GM12878 (cell line): ENCODE results near the gene C1D. TPM values are rescaled to one million over a fixed set of nuclear protein-coding genes. Genes with fewer than 3 reads are reported as not detected.

Experiments used
- ATAC-seq: fragments of 200-7000 bp; cut with Tn5 transposase; 3 replicates; pipeline ENCODE4 v1.9.1; 2020; ENCODE audit warnings: mild to moderate bottlenecking, moderate library complexity
- BruUV-seq: library from RNA; stranded (reverse); fragments of 400-500 nt; replicated peaks from 2 replicates; lab custom pipeline; 2021; lab: Mats Ljungman, UMichigan
- CTCF ChIA-PET: fragments of 300-600 bp; sonication (Branson Sonifier 250); formaldehyde crosslinking; extraction: SDS; loops from one replicate; lab custom pipeline; 2021; ENCODE audit warnings: inconsistent platforms; lab: Yijun Ruan, JAX
- POLR2A ChIA-PET: fragments of 350-600 bp; formaldehyde crosslinking; extraction: SDS; loops from one replicate; lab custom pipeline; 2021; ENCODE audit warnings: inconsistent platforms; lab: Charles Lee
- RAD21 ChIA-PET: fragments of 300-600 bp; sonication (Branson Sonifier 250); formaldehyde crosslinking; loops from one replicate; lab custom pipeline; 2023; ENCODE audit warnings: antibody characterized with exemption; ENCODE audit not compliant: unreplicated experiment; lab: Charles Lee
- SMC1A ChIA-PET: fragments of 300-600 bp; sonication (Branson Sonifier 250); formaldehyde crosslinking; loops from one replicate; lab custom pipeline; 2023; ENCODE audit not compliant: unreplicated experiment, uncharacterized antibody; lab: Charles Lee
- DNase-seq: peaks from one replicate; pipeline ENCODE4 v3.0.0-alpha.2; 2011; ENCODE audit warnings: low read depth, low spot score
- FAIRE-seq: peaks from 3 replicates; lab custom pipeline; 2011; peaks lifted over from hg19 to GRCh38; lab: Jason Lieb, UNC
- H2AFZ ChIP-seq: 2 replicates; pipeline ENCODE4 v1.6.0; 2011; ENCODE audit warnings: low read depth, low read length, control low read depth; ENCODE audit not compliant: control insufficient read depth
- H3K27ac ChIP-seq: 2 replicates; pipeline ENCODE4 v1.5.1; 2011; ENCODE audit warnings: control low read depth; ENCODE audit not compliant: control insufficient read depth, insufficient read depth
- H3K27me3 ChIP-seq, 2 experiments: replicated peaks in 1 of 2; 2 replicates each; pipeline versions ENCODE4 v1.6.0 to v1.6.1; 2011; ENCODE audit warnings: low read length in 1 of 2; ENCODE audit not compliant: control insufficient read depth in 2 of 2, insufficient read depth in 2 of 2
- H3K36me3 ChIP-seq, 2 experiments: 2 replicates each; pipeline ENCODE4 v1.5.1; 2011; ENCODE audit warnings: low read length in 1 of 2; ENCODE audit not compliant: control insufficient read depth in 2 of 2, insufficient read depth in 2 of 2
- H3K4me1 ChIP-seq: 2 replicates; pipeline ENCODE4 v1.6.1; 2011; ENCODE audit warnings: mild to moderate bottlenecking, low read length, moderate library complexity, mixed read lengths; ENCODE audit not compliant: control insufficient read depth, insufficient read depth
- H3K4me2 ChIP-seq: 2 replicates; pipeline ENCODE4 v1.6.0; 2011; ENCODE audit warnings: control low read depth; ENCODE audit not compliant: control insufficient read depth, insufficient read depth
- H3K4me3 ChIP-seq: fragments of 200-600 bp; sonication (generic); 2 replicates; pipeline ENCODE4 v1.5.1; 2016
- H3K79me2 ChIP-seq: 2 replicates; pipeline ENCODE4 v1.6.0; 2011; ENCODE audit warnings: low read length; ENCODE audit not compliant: control insufficient read depth, insufficient read depth
- H3K9ac ChIP-seq: 2 replicates; pipeline ENCODE4 v1.8.0; 2011; ENCODE audit warnings: low read length, control low read depth, mixed read lengths; ENCODE audit not compliant: control insufficient read depth, insufficient read depth
- H3K9me3 ChIP-seq: replicated peaks from 3 replicates; pipeline ENCODE4 v1.5.1; 2011; ENCODE audit warnings: mild to moderate bottlenecking, low read length; ENCODE audit not compliant: control insufficient read depth, insufficient read depth
- H4K20me1 ChIP-seq: 2 replicates; pipeline ENCODE4 v1.6.0; 2011; ENCODE audit not compliant: control insufficient read depth, insufficient read depth
- IKZF2 ChIP-seq, 2 experiments: fragments of 450-650 bp; IDR thresholded peaks; 2 replicates each; pipeline ENCODE4 v1.6.1; 2017; ENCODE audit warnings: mild to moderate bottlenecking in 2 of 2, moderate library complexity in 2 of 2
- IRF5 ChIP-seq: fragments of 450-650 bp; IDR thresholded peaks from 2 replicates; pipeline ENCODE4 v1.6.1; 2017; ENCODE audit warnings: borderline replicate concordance
- MTA3 ChIP-seq: IDR thresholded peaks from 2 replicates; pipeline ENCODE4 v1.6.1; 2012; ENCODE audit warnings: low read length, inconsistent platforms, borderline replicate concordance
- PBX3 ChIP-seq: IDR thresholded peaks from 2 replicates; pipeline ENCODE4 v1.6.1; 2011; ENCODE audit warnings: mild to moderate bottlenecking, low read depth, low read length, moderate library complexity; ENCODE audit not compliant: insufficient replicate concordance
- SIX5 ChIP-seq: IDR thresholded peaks from 2 replicates; pipeline ENCODE4 v1.6.1; 2011; ENCODE audit warnings: mild to moderate bottlenecking, low read depth, low read length, moderate library complexity; ENCODE audit not compliant: severe bottlenecking
- SKIL ChIP-seq: fragments of 450-650 bp; IDR thresholded peaks from 2 replicates; pipeline ENCODE4 v1.6.1; 2017; ENCODE audit warnings: mild to moderate bottlenecking, low read depth, inconsistent platforms; ENCODE audit not compliant: poor library complexity, severe bottlenecking
- ZBTB11 ChIP-seq: fragments of 450-650 bp; formaldehyde crosslinking; IDR thresholded peaks from 2 replicates; pipeline ENCODE4 v1.5.0; 2022; ENCODE audit warnings: mild to moderate bottlenecking, missing genetic modification characterization
- ZNF274 ChIP-seq: IDR thresholded peaks from one replicate; pipeline ENCODE4 v1.8.0; 2011; ENCODE audit not compliant: insufficient read length, insufficient read depth
- WGBS: methylation state at CpG from one replicate; pipeline ENCODE4 v1.1.6; 2016; ENCODE audit warnings: low lambda C conversion rate; ENCODE audit not compliant: insufficient replicate concordance, insufficient coverage; ENCODE audit errors: missing lambda C conversion rate; 5-methylcytosine and 5-hydroxymethylcytosine counted together
- in situ Hi-C: fragments of 300-500 bp; cut with MboI; formaldehyde crosslinking; loops from 9 replicates; pipeline ENCODE4 v1.14.3; 2018; ENCODE audit warnings: mixed read lengths
- intact Hi-C: fragments of 100-400 bp; cut with micrococcal nuclease; formaldehyde crosslinking; loops from one replicate; pipeline ENCODE4 v1.14.2; 2022; ENCODE audit not compliant: unreplicated experiment
- polyA plus RNA-seq, 11 experiments: library from polyadenylated mRNA; depleted of rRNA in 4 of 11; unstranded in 6 of 11; stranded (reverse) in 5 of 11; fragments of >200 nt; fragmentation: Nextera tagmentation in 4 of 11; fragmentation: Illumina TruSeq in 1 of 11; extraction: Ambion mirVana in 4 of 11; extraction: Trizol in 1 of 11; gene quantifications; 1 replicate in 1 of 11; 2 replicates in 10 of 11; pipeline versions ENCODE4 v1.2.1 to v1.2.3, GENCODE V29; 2011 to 2016; ENCODE audit warnings: inconsistent platforms in 2 of 11, missing spikeins in 2 of 11, low read depth in 1 of 11
- total RNA-seq, 4 experiments: library from RNA; depleted of rRNA in 3 of 4; stranded (reverse); fragments of >200 nt in 3 of 4; fragmentation: Illumina TruSeq in 1 of 4; extraction: Trizol in 1 of 4; gene quantifications; 2 replicates each; pipeline versions ENCODE4 v1.2.1 to v1.2.3, GENCODE V29; 2013 to 2021

Gene C1D
- total and polyA plus RNA-seq, 10 of the 15 experiments (the other 5 are each of a cell fraction or from before 2014, with no cell fraction given), result 18.9 to 152 (median 59.1) TPM

GRCh38 chr2:68059784-68060525, 2.8 kb downstream of the C1D start:
- FAIRE-seq (no peak), DNase-seq (no peak), ATAC-seq (no peak)
- Histone ChIP-seq H3K9ac (no peak overlapping the region), H3K4me3 (no peak overlapping the region), H2AFZ (no peak overlapping the region), H3K27me3 (no peaks in the 10 kb centered on the region), H3K36me3 (no peaks in the 10 kb centered on the region; a peak in 1 of 4 replicates), H4K20me1 (no peaks in the 10 kb centered on the region; the same call in 1 of the 2 replicates), H3K27ac (no peak overlapping the region), H3K4me1 (peaks cover 5% of the 10 kb centered on the region; the same call in 1 of the 2 replicates), H3K79me2 (peaks cover 57% of the 10 kb centered on the region), H3K9me3 (no peaks in the 10 kb centered on the region), H3K4me2 (peak overlapping the region; percentile 53)
- TF ChIP-seq SKIL, result no peak
- TF ChIP-seq ZNF274, result no peak
- TF ChIP-seq IKZF2 (IDR thresholded peaks at IDR 0.05), result no peak
- TF ChIP-seq MTA3, result no peak
- TF ChIP-seq PBX3, result no peak
- no peak for TF ChIP-seq ZBTB11
- no peak for TF ChIP-seq IRF5
- no peak for TF ChIP-seq SIX5
- ChIA-PET POLR2A (interaction anchor here (1.0 kb wide), 1 partner anchor 192 kb away, joined by 3 read pairs; no protein-coding TSS in a partner anchor), CTCF (no interaction called here), SMC1A (no interaction called here), RAD21 (no interaction called here)
- WGBS, result 83% methylated on average over 12 of the region's 12 CpGs
- in situ Hi-C loops (loop anchor here (10.0 kb wide), 1 partner anchor 385 kb away; no protein-coding TSS in a partner anchor), intact Hi-C loops (loop anchor here (5.0 to 10.0 kb wide), 4 partner anchors 62 to 665 kb away; partner anchors contain the start of gene ETAA1)
- TSS peak; percentile 13 for BruUV-seq
